PC-3 (cell line): ENCODE data around the gene HFM1.

Experiments
- EZH2 ChIP-seq: fragments of 300-600 bp; sonication (generic); IDR thresholded peaks from one replicate; pipeline ENCODE4 v1.6.1; 2017; ENCODE audit warnings: antibody characterized with exemption, mild to moderate bottlenecking, low read length; ENCODE audit not compliant: unreplicated experiment
- TF ChIP-seq, protein P1 (sequence below): fragments of 300-600 bp; sonication (generic); conservative IDR thresholded peaks from 2 replicates; pipeline ENCODE4 v1.5.1; 2017; ENCODE audit warnings: antibody characterized with exemption, low read depth, mild to moderate bottlenecking, low read length

DNA sequence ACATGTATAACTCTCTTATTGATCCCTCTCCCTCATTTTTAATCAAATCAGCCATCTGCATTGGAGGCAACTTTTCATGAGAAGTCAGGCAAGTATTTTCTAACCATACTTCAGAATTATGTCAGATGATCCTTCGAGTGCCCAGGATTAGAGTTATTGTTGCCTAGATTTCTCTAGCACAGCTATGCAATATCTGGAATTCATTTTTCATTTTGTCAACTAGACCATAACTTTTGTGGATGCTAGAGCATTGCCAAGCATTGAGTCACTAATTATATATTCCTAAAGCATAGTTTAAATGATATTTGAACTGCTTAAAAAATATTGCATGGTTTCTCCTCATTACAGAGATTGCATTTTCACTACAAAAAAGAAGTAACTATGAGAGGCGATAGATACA, 21.2 kb downstream of the HFM1 start:
- TF ChIP-seq, protein P1, sequence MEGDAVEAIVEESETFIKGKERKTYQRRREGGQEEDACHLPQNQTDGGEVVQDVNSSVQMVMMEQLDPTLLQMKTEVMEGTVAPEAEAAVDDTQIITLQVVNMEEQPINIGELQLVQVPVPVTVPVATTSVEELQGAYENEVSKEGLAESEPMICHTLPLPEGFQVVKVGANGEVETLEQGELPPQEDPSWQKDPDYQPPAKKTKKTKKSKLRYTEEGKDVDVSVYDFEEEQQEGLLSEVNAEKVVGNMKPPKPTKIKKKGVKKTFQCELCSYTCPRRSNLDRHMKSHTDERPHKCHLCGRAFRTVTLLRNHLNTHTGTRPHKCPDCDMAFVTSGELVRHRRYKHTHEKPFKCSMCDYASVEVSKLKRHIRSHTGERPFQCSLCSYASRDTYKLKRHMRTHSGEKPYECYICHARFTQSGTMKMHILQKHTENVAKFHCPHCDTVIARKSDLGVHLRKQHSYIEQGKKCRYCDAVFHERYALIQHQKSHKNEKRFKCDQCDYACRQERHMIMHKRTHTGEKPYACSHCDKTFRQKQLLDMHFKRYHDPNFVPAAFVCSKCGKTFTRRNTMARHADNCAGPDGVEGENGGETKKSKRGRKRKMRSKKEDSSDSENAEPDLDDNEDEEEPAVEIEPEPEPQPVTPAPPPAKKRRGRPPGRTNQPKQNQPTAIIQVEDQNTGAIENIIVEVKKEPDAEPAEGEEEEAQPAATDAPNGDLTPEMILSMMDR, result no peak
- TF ChIP-seq EZH2, result no peak
